GM20431 (cell line): ENCODE data around the gene GCLM.
"Not testable (repeated sequence)": the region's sequence is repeated elsewhere in the genome, so short reads cannot be mapped to it uniquely, and the experiment has no call there.

Experiments
- in situ Hi-C: fragments of 300-500 bp; cut with MseI, MboI; formaldehyde crosslinking; loops from one replicate; pipeline ENCODE4 v1.15.0; 2020; ENCODE audit warnings: low sequenced_read_pairs; ENCODE audit not compliant: unreplicated experiment

The GCLM gene, protein sequence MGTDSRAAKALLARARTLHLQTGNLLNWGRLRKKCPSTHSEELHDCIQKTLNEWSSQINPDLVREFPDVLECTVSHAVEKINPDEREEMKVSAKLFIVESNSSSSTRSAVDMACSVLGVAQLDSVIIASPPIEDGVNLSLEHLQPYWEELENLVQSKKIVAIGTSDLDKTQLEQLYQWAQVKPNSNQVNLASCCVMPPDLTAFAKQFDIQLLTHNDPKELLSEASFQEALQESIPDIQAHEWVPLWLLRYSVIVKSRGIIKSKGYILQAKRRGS

DNA sequence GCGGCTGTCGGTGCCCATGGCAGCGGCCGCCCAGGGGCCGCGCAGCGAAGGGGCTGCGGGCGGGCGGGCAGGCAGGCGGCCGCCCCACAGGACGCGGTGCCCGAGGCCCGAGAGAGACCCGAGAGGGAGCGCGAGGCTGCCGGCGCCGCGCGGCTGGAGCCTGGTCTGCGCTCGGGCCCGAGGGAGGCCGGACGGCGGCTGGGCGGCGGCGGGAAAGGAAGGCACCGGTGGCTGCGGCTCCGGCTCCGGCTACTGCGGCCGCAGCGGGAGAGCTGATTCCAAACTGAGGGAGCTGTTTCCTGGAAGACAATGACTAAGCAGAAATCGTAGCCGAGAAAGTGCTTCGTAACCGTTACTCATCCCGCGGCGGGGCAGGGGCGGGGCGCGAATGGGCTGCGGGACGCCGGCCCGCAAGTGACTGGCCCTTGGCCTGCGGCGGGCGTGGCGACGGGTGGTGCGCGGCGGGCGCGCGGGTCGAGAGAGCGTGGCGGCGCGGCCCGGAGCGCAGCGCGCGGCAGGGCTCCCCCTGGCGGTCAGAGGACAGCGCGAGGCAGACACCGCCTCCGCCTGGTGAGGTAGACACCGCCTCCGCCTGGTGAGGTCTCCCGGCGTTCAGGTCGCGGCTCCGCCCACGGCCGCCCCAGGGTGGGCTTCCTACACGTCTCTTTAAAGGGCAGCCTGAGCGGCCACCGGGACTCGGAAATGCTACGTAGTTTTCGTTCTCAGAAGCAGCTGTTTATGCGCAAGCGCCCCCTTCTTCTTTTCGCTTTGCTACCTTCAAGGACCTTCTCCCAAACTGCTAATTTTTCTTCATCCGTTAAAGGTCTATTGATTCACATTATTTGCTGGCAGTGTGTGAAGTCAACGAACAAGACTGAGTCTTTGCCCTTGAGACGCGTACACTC, at the start of gene GCLM:
Gene GCLM (minus strand): TSS at position 285 of the 905 bp plus-strand sequence. CDS start 267 bp downstream, at position 18.
- in situ Hi-C loops, result no loop called here

DNA sequence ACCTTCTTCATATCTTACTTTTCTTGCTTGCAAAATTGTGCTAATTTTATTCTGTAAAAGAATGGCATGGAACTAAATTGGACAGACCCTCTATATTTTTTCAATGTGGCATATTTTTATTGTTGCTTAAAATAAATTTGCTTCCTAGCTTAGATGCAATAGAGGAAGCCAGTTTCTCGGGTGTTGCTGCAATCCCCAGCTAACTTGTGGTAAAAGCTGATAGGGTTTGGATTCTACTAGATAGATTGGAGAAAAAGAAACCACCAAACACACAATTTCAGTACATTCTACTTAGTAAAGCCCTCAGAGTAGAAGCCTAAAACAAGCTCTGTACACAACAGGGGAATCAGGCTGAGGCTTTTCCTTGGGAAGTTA, 49.5 kb upstream of the GCLM start:
- in situ Hi-C loops, result no loop called here

DNA sequence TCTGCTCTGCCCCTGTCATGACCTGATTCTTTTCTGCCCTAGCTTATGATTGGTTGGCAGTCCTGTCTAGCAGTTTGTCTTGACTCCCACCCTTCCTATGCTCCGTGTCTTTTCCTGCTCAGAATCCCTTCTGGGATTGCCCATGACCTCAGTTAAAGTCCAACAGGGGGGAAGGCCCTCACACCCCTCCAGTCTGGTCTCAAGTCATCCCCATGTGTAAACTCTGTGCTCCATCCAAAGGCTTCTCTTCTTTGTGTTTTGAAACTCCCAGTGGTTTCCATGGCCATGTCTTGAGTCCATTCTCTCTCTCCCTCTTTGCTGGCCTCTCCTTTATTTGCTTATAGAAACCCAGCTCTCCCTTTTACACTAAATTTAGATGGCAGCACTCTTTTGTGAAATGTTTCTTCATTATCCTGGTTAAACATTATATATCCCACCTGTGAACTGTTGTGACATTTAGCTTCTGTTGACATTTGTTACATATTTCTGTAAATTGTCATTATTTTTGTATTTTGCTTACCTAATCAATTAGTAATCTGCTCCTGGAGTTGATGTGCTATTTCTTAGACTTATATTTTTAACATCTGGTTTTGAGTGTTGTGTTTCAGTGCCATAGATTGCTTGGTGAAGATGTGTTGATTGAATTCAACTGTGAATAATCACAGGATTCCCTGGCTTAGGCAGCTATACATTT, 48.9 kb upstream of the GCLM start:
- in situ Hi-C loops, result no loop called here

DNA sequence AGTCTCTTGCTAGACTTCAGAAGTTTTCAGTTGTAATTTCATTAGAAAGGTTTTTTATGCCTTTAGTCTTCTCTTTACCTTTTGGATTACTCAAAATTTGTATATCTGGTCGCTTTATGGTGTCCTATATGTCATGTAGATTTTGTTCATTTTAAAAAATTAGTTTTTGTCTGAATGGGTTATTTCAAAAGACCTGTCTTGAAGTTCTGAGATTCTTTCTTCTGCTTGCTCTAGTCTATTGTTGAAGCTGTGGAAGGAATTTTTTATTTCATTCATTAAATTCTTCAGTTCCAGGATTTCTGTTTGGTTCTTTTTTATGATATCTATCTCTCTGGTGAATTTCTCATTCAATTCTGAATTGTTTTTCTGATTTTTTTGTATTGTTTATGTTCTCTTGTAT, 46.5 kb upstream of the GCLM start:
- in situ Hi-C loops, result no loop called here

DNA sequence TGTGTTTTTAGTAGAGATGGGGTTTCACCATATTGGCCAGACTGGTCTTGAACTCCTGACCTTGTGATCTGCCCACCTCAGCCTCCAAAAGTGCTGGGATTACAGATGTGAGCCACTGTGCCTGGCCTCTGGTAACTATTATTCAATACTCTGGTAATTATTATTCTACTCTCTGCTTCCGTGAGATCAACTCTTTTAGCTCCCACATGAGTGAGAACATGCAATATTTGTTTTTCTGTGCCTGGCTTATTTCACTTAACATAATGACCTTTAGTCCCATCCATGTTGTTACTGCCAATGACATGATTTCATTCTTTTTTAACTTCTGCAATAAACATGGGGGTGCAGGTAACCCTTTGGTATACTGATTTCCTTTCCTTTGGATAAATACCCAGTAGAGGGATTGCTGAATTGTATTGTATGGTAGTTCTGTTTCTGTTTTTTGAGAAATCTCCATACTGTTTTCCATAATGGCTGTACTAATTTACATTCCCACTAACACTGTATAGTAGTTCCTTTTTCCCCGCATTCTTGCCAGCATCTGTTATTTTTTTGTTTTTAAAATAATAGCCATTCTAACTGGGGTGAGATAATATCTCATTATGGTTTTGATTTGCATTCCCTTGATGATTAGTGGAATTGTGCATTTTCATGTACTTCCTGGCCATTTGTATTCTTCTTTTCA, 37.9 kb upstream of the GCLM start:
- in situ Hi-C loops, result not testable (repeated sequence)

DNA sequence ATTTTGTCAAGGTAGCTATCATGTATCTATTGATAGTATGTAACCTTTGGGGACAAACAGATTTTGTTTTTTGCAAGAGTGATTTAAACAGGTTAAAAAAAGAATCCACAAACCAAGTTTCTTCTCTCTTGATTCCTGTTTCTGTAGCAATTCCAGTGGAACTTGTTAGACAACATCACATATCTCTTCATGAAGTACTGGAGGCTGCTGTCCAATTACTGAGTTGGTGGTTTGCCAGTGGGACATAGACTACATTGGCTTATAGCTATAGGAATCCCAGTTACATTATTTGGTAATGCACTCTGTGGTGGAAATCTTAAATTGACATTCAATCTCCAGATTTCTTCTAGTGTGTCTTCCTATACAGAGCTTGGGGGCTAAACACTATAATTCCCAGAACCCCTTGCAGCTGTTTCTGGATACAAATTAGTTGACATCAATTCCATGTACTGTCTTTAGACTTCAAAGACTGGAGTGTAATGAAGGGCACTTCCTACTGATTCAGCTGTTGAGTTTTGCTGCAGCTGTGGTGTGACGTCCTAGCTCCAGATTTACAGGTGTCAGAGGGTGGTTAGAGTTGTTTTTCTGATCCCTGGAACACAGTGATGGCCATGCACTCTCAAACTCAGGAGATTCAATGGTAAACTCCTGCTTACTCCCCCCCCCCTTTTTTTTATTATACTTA, 29.4 kb upstream of the GCLM start:
- in situ Hi-C loops, result no loop called here

DNA sequence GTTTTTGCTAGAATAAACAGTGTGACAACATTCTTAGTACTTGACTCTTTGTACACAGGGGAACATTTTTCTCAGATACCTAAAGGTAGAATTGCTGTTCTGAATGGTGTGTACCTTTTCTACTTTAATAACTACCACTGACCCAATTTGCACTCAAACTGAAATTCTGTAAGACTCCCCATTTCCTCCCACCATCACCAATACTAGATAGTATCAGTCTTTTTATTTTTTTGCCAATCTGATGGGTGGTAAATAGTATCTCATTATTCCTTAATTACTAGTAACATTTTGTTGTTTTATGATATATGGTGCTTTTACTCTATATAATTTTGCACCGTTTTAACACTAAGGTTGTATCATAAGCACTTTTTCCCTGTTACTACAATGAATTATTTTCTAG, 28.8 kb upstream of the GCLM start:
- in situ Hi-C loops, result no loop called here

DNA sequence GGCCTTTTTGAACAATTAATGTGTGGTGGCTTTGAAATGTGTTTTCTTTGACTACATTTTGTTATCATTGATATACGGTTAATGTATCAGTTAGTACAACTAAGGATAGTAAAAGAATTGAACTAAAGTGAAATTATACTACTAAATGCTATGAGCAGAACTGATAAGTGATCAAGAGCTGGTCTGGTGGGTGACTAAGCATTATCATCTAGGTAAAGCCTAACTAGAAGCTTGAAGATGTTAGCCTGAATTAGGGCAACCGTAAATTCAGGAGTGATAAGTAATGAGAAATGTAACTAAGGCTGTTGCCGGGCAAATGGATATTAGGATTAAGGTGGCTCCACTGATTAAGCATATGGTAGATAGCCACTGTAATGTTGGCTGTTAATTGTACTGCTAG, 16.0 kb upstream of the GCLM start:
- in situ Hi-C loops, result no loop called here

DNA sequence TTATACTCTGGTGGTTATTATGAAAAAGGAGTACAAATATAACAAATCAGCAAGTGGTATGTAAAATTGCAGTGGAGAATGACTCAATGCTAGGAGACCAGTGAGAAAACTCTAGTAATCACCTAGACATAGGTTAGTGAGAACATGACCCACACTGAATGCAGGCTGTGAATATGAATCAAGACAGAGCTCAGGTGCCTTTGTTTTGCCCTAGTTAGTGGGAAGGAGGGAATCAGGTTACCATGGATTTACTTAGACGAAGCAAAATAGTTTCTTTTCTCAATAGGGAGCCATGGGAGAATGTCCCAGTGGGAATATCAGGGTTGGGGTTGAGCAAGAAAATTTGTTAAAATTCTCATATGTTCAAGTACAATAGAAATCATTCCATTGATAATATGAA, 10.6 kb upstream of the GCLM start:
- in situ Hi-C loops, result no loop called here

DNA sequence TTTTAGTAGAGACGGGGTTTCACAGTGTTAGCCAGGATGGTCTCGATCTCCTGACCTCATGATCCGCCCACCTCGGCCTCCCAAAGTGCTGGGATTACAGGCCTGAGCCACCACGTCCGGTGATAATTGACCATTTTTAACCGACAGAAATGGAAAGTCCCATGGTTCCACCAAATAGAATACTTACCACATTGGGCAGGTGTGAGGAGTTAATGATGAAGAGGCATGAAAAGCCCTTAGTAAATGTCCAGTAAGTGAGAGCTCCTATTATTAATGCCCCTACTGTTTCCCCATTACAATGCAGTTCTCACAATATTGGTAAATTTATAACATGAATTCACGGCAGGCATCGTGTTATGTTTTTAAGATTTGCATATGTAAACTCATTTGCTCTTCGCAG, 8.1 kb upstream of the GCLM start:
- in situ Hi-C loops, result no loop called here

DNA sequence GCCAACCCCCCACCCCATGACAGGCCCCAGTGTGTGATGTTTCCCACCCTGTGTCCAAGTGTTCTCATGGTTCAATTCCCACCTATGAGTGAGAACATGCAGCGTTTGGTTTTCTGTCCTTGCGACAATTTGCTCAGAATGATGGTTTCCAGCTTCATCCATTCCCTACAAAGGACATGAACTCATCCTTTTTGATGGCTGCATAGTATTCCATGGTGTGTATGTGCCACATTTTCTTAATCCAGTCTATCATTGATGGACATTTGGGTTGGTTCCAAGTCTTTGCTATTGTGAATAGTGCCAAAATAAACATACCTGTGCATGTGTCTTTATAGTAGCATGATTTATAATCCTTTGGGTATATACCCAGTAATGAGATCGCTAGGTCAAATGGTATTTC, 1.6 kb upstream of the GCLM start:
- in situ Hi-C loops, result not testable (repeated sequence)

DNA sequence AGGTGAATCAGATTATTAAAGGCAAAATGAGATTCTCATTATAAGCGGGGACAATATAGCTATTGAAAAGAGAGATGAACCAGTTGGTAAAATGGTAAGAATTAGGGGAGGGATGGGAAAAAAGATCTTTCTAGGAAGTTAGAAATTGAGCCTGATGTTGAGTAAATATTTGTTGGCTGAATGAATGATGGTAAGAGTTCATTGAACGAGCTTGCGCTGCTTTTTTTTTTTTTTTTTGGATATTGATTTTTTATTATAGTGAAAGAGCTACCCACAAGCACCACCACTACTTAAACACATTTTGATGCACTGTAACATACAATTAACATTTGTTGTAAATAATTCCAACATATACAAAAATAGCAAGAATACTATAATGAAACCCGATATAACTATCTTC, 1.1 kb upstream of the GCLM start:
- in situ Hi-C loops, result no loop called here

DNA sequence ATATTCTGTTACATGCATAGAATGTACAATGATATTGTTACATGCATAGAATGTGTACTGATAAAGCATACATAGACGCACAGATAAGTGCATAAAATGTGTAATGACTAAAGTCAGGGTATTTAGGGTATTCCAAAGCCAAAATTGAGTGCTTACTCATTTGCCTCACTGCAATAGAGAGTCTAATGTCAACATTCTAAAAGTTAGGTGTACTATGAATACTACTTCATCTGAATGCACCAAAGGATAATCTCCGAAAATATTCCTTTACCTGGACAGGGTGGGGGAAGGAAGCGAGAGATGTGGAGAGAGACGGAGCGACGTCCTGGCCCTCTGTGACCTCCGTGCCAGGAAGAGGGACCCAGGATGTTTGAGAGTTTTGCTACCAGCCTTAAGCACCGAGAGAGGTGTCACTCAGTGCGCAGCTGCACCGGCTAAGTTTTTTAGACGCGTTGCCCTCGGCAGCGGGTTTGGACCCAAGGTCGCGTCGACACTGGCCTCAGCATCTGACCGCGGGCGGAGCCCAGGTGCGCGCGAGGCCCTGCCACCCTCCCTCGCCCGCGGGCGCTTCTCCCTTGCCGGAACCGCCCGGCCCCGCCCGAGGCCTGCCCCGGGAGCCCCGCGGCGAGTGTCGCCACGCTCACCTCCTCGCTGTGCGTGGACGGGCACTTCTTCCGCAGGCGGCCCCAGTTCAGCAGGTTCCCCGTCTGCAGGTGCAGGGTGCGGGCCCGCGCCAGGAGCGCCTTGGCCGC, 660 bp downstream of the GCLM start:
- in situ Hi-C loops, result no loop called here

DNA sequence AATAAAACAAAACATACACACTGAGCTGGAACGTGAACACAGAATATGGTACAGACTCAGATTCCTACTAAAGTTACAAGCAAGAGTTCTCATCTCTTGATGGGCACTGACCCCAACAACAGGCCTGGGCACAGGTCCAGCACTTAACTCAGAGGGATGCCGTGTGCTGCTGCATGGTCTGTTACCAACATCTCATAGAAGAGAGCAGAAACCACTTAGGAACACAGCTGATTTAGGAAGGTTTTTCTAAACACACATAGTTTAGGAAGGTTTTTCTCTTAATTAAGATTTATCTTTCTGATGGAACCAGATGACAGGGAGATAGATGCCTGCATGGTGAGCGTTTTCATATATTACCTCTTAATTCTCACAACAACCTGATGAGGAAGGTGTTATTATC, 1.5 kb downstream of the GCLM start:
- in situ Hi-C loops, result no loop called here

DNA sequence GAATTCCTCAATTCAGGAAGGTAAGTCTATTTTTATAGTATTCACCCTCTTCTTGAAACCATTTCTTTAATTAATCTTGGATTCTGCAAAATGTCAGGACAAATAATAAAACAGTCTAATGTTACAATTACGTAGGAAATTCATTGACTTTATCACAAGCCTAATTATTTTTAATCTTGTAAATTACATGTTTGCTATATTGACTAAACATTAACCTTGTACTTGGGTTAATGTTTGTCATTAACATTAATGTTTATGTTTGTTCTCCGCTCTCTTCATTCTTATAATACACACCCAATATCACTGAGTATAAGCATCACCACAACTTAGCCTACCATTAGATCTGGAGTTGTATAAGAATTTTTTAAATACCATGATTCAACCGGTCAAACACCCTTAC, 2.8 kb downstream of the GCLM start:
- in situ Hi-C loops, result no loop called here

DNA sequence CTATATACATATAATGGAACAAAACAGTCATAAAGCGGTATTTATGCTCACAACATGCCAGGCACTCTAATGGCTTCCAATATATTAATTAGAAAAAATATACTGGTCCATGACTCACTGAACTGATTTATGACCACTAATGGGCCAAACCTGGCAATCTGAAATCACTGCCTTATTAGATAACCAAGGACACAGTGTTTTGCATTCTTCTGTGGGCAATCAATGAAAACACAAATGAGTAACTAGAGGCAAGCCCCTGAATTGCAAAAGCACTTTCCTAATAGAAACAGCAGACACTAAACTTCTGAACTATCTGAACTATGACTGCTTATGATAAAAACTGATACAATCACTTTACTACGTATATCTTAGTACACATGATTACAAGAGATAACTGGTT, 3.5 kb downstream of the GCLM start:
- in situ Hi-C loops, result no loop called here

DNA sequence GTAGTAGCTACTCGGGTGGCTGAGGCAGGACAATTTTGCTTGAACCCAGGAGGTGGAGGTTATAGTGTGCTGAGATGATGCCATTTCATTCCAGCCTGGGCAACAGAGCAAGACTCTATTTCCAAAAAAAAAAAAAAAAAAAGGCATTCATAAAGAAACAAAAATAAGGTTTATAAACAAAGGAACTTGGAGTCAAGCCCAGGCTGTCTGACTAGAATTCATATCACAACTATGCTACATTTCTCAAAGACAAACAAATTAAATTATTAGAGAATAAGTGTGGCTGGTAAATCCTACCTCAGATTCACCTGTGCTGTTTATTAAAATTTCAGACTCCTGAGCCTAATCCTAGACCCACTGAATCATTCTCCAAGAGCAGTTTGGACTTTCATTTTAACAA, 4.2 kb downstream of the GCLM start:
- in situ Hi-C loops, result no loop called here

DNA sequence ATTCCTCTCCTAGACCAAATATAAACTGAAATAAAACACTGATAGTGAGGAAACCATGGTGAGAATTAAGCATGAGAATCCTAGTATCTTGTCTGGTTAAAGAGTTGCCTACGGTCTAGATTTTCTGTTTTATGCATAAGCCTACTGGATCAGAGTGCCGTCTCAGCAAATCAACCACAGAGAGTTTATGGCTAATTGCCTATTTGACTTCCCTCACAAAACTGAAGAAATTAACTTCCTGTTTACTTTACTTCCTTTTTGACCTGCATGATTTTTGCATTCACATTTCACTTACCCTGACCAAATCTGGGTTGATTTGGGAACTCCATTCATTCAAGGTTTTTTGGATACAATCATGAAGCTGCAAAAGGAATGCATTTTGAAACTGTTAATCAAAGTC, 5.0 kb downstream of the GCLM start:
- in situ Hi-C loops, result no loop called here
